GM06990 (cell line): ENCODE data around the gene TSPAN3.

Source experiments
- DNase-seq: peaks from one replicate; pipeline ENCODE4 v3.0.0-alpha.2; 2011; ENCODE audit not compliant: insufficient read length; ENCODE audit errors: extremely low read depth
- H3K27me3 ChIP-seq: replicated peaks from 2 replicates; pipeline ENCODE4 v1.6.0; 2011; ENCODE audit warnings: low read length; ENCODE audit not compliant: control insufficient read depth, insufficient read depth
- H3K36me3 ChIP-seq: 2 replicates; pipeline ENCODE4 v1.5.1; 2011; ENCODE audit warnings: low read length; ENCODE audit not compliant: control insufficient read depth, insufficient read depth
- H3K4me3 ChIP-seq: replicated peaks from 2 replicates; pipeline ENCODE4 v1.5.1; 2011; ENCODE audit warnings: low read depth, mild to moderate bottlenecking, control low read depth, low read length
- CTCF ChIP-seq: IDR thresholded peaks from 2 replicates; pipeline ENCODE4 v1.5.1; 2011; ENCODE audit warnings: low read length, control low read depth, mild to moderate bottlenecking, inconsistent platforms; ENCODE audit not compliant: insufficient read depth, poor library complexity, severe bottlenecking

TSPAN3 gene

GRCh38 chr15:77004189-77004588 is 66.7 kb downstream of the TSPAN3 start:
- Histone ChIP-seq H3K27me3 (no peaks in the 10 kb centered on the region), H3K4me3 (no peak overlapping the region), H3K36me3 (no peaks in the 10 kb centered on the region)
- TF ChIP-seq CTCF = no peak
- no peak for DNase-seq

GRCh38 chr15:77002954-77003912 is 67.7 kb downstream of the TSPAN3 start:
- peak; percentile 58 for DNase-seq
- H3K36me3 ChIP-seq = no peaks in the 10 kb centered on the region
- no peak overlapping the region for H3K4me3 ChIP-seq
- no peaks in the 10 kb centered on the region for H3K27me3 ChIP-seq
- TF ChIP-seq CTCF = no peak

- no peak overlapping the region for H3K4me3 ChIP-seq
- TF ChIP-seq CTCF = no peak
- H3K36me3 ChIP-seq = no peaks in the 10 kb centered on the region
- DNase-seq = no peak
- no peaks in the 10 kb centered on the region for H3K27me3 ChIP-seq
Observed at GRCh38 chr15:77002436-77002835, 68.5 kb downstream of the TSPAN3 start.

- TF ChIP-seq CTCF = no peak
- H3K4me3 ChIP-seq = no peak overlapping the region
- H3K36me3 ChIP-seq = no peaks in the 10 kb centered on the region
- DNase-seq = no peak
- no peaks in the 10 kb centered on the region for H3K27me3 ChIP-seq
Observed at GRCh38 chr15:77001966-77002365, 68.9 kb downstream of the TSPAN3 start.

- no peak for DNase-seq
- no peaks in the 10 kb centered on the region for H3K36me3 ChIP-seq
- H3K27me3 ChIP-seq = no peaks in the 10 kb centered on the region
- no peak for TF ChIP-seq CTCF
- no peak overlapping the region for H3K4me3 ChIP-seq
Observed at GRCh38 chr15:77001351-77001750, 69.6 kb downstream of the TSPAN3 start.
